Osteocyte (in vitro differentiated cells): ENCODE results near the gene GATD1. TPM values are rescaled to one million over a fixed set of nuclear protein-coding genes. Genes with fewer than 3 reads are reported as not detected.

Source experiments
- DNase-seq: peaks from one replicate; pipeline ENCODE4 v3.0.0; 2021; ENCODE audit warnings: mixed read lengths; ENCODE audit not compliant: unreplicated experiment; ENCODE audit errors: extremely low spot score
- H3K27ac Mint-ChIP-seq: one replicate; pipeline ENCODE4 v1.8.0; 2021; ENCODE audit warnings: mild to moderate bottlenecking, mixed read lengths; ENCODE audit not compliant: unreplicated experiment
- H3K27me3 Mint-ChIP-seq: one replicate; pipeline ENCODE4 v1.8.0; 2021; ENCODE audit warnings: mixed read lengths; ENCODE audit not compliant: unreplicated experiment
- H3K36me3 Mint-ChIP-seq: one replicate; pipeline ENCODE4 v1.8.0; 2021; ENCODE audit warnings: mixed read lengths; ENCODE audit not compliant: unreplicated experiment
- H3K4me1 Mint-ChIP-seq: one replicate; pipeline ENCODE4 v1.8.0; 2021; ENCODE audit warnings: mixed read lengths; ENCODE audit not compliant: unreplicated experiment
- H3K4me3 Mint-ChIP-seq: one replicate; pipeline ENCODE4 v1.8.0; 2021; ENCODE audit warnings: mild to moderate bottlenecking, moderate library complexity, mixed read lengths; ENCODE audit not compliant: unreplicated experiment
- H3K9me3 Mint-ChIP-seq: one replicate; pipeline ENCODE4 v1.8.0; 2021; ENCODE audit warnings: mixed read lengths; ENCODE audit not compliant: unreplicated experiment
- CTCF ChIP-seq: fragments of 200-600 bp; sonication (generic); IDR thresholded peaks from 2 replicates; pipeline ENCODE4 v1.5.0; 2021; ENCODE audit warnings: antibody characterized with exemption, mild to moderate bottlenecking, moderate library complexity
- total RNA-seq: library from RNA; stranded (reverse); gene quantifications from 2 replicates; pipeline ENCODE4 v1.2.1, GENCODE V29; 2021

The GATD1 gene
- total RNA-seq, 1 donor from 2014 or later, result 79.1 TPM

GRCh38 chr11:797296-798092 lies 20.2 kb upstream of the GATD1 start:
- Mint-ChIP-seq H3K27me3 (no peaks in the 10 kb centered on the region), H3K9me3 (no peaks in the 10 kb centered on the region), H3K4me1 (peaks cover 19% of the 10 kb centered on the region), H3K4me3 (peak overlapping the region; percentile 79), H3K27ac (peak overlapping the region; percentile 89), H3K36me3 (no peaks in the 10 kb centered on the region)
- peak; percentile 91 for DNase-seq
- TF ChIP-seq CTCF, result no peak

- Mint-ChIP-seq H3K4me1 (peaks cover 19% of the 10 kb centered on the region), H3K4me3 (peak overlapping the region; percentile 79), H3K36me3 (no peaks in the 10 kb centered on the region), H3K9me3 (no peaks in the 10 kb centered on the region), H3K27me3 (no peaks in the 10 kb centered on the region), H3K27ac (peak overlapping the region; percentile 89)
- no peak for DNase-seq
- TF ChIP-seq CTCF, result no peak
Measured at GRCh38 chr11:796565-797295, 19.4 kb upstream of the GATD1 start.

GRCh38 chr11:795634-796564 lies 18.6 kb upstream of the GATD1 start:
- no peak for TF ChIP-seq CTCF
- peak; percentile 89 for DNase-seq

GRCh38 chr11:794766-795633 lies 17.7 kb upstream of the GATD1 start:
- TF ChIP-seq CTCF, result no peak
- peak overlapping the region; percentile 18 for H3K4me3 Mint-ChIP-seq
- no peaks in the 10 kb centered on the region for H3K27me3 Mint-ChIP-seq
- H3K36me3 Mint-ChIP-seq, result no peaks in the 10 kb centered on the region
- H3K4me1 Mint-ChIP-seq, result peaks cover 22% of the 10 kb centered on the region
- H3K27ac Mint-ChIP-seq, result no peak overlapping the region
- no peaks in the 10 kb centered on the region for H3K9me3 Mint-ChIP-seq
- no peak for DNase-seq

More at GRCh38 chr11:795634-796564, 18.6 kb upstream of the GATD1 start:
- peak overlapping the region; percentile 79 for H3K4me3 Mint-ChIP-seq
- H3K27ac Mint-ChIP-seq, result peak overlapping the region; percentile 89
- H3K9me3 Mint-ChIP-seq, result no peaks in the 10 kb centered on the region
- H3K36me3 Mint-ChIP-seq, result no peaks in the 10 kb centered on the region
- no peaks in the 10 kb centered on the region for H3K27me3 Mint-ChIP-seq
- peaks cover 19% of the 10 kb centered on the region for H3K4me1 Mint-ChIP-seq
